Activated T-helper 9 cell treated with anti-CD3 and anti-CD28 coated beads, Interleukin-2, amount 50 U/mL, for 16 hours (primary cell): Measurements from ENCODE around the gene RAD50.
A peak's percentile ranks its signal among the peaks of the same experiment; 100 is the strongest.
"Not testable (repeated sequence)": the region's sequence is repeated elsewhere in the genome, so short reads cannot be mapped to it uniquely, and the experiment has no call there.

ENCODE experiments used
- DNase-seq: peaks from one replicate; pipeline ENCODE4 v3.0.0-alpha.2; 2020; ENCODE audit warnings: low read depth

The RAD50 gene

GRCh38 chr5:132556763-132557477 lies at the start of gene RAD50:
RAD50 (plus strand) TSS chr5:132556977; CDS start chr5:132557325, 348 bp downstream.
- DNase-seq = peak; percentile 89

- no peak for DNase-seq
Measured at GRCh38 chr5:132510076-132510475, 46.7 kb upstream of the RAD50 start.

- DNase-seq = not testable (repeated sequence)
Measured at GRCh38 chr5:132513618-132514336, 43.0 kb upstream of the RAD50 start.

- DNase-seq = not testable (repeated sequence)
Measured at GRCh38 chr5:132522067-132522466, 34.7 kb upstream of the RAD50 start.

- not testable (repeated sequence) for DNase-seq
Measured at GRCh38 chr5:132524877-132525276, 31.9 kb upstream of the RAD50 start.

- DNase-seq = no peak
Measured at GRCh38 chr5:132525299-132525724, 31.5 kb upstream of the RAD50 start.

GRCh38 chr5:132526290-132526973 lies 30.3 kb upstream of the RAD50 start:
- no peak for DNase-seq

GRCh38 chr5:132526974-132527564 lies 29.7 kb upstream of the RAD50 start:
- DNase-seq = no peak

- DNase-seq = no peak
Measured at GRCh38 chr5:132528021-132528420, 28.8 kb upstream of the RAD50 start.

- no peak for DNase-seq
Measured at GRCh38 chr5:132528866-132529634, 27.7 kb upstream of the RAD50 start.

GRCh38 chr5:132530946-132531345 lies 25.8 kb upstream of the RAD50 start:
- no peak for DNase-seq

- DNase-seq = no peak
Measured at GRCh38 chr5:132539716-132540115, 17.1 kb upstream of the RAD50 start.

- no peak for DNase-seq
Measured at GRCh38 chr5:132540149-132540548, 16.6 kb upstream of the RAD50 start.

GRCh38 chr5:132540764-132541163 lies 16.0 kb upstream of the RAD50 start:
- DNase-seq = no peak

- no peak for DNase-seq
Measured at GRCh38 chr5:132543472-132544201, 13.1 kb upstream of the RAD50 start, which contains the start of gene IL5. IL5 (minus strand) TSS chr5:132543522; CDS start chr5:132543478, 44 bp downstream.

- DNase-seq = no peak
Measured at GRCh38 chr5:132546108-132546507, 10.7 kb upstream of the RAD50 start.

- no peak for DNase-seq
Measured at GRCh38 chr5:132547269-132547668, 9.5 kb upstream of the RAD50 start.

GRCh38 chr5:132548834-132549233 lies 7.9 kb upstream of the RAD50 start:
- DNase-seq = not testable (repeated sequence)

- DNase-seq = no peak
Measured at GRCh38 chr5:132549576-132549975, 7.2 kb upstream of the RAD50 start.

- DNase-seq = no peak
Measured at GRCh38 chr5:132556153-132556762, 519 bp upstream of the RAD50 start.
